Gastroesophageal sphincter (tissue), 3 donors: Measurements from ENCODE around the gene MRGPRE.
"Not testable (repeated sequence)": the region's sequence is repeated elsewhere in the genome, so short reads cannot be mapped to it uniquely, and the experiment has no call there.

Experiments used
- EP300 ChIP-seq: sonication (generic); formaldehyde crosslinking; IDR thresholded peaks from one replicate; pipeline ENCODE4 v1.6.1; 2017; ENCODE audit warnings: antibody characterized with exemption, mild to moderate bottlenecking
- POLR2A ChIP-seq, 2 donors: fragments of 450-650 bp; IDR thresholded peaks; one replicate each; pipeline ENCODE4 v1.6.1; 2017; ENCODE audit warnings: antibody characterized with exemption in 2 of 2, mild to moderate bottlenecking in 2 of 2, moderate library complexity in 1 of 2
- POLR2AphosphoS5 ChIP-seq: sonication (generic); formaldehyde crosslinking; IDR thresholded peaks from one replicate; pipeline ENCODE4 v1.6.1; 2017; ENCODE audit warnings: antibody characterized with exemption
- TF ChIP-seq, protein P1 (sequence below), 4 experiments: fragments of 200-600 bp in 2 of 4; fragments of 450-650 bp in 2 of 4; sonication (generic) in 1 of 4; IDR thresholded peaks; one replicate each; pipeline ENCODE4 v1.5.1; 2017 to 2019; ENCODE audit warnings: antibody characterized with exemption in 4 of 4, mild to moderate bottlenecking in 2 of 4, moderate library complexity in 2 of 4

DNA sequence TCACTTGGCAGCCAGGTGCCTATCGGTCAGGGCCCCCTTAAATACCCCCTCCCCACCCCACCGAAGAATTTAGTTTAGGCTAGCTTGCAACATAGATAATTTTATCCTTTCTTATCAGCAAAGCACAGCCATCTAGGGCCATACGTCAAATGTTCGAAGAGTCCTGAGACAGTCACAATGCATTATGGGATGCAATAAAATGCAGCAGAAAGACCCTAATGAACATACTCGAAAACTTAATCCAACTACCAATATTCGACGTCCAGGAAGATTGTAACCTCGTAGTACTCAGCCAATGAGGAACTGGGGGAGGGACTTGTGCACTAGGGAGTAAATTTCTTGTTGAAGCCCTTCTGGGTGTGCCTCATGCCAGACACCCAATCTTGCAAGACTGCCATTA lies 29.6 kb upstream of the MRGPRE start:
- not testable (repeated sequence) for TF ChIP-seq POLR2A (IDR thresholded peaks at IDR 0.05); EP300; POLR2AphosphoS5
- TF ChIP-seq, protein P1, sequence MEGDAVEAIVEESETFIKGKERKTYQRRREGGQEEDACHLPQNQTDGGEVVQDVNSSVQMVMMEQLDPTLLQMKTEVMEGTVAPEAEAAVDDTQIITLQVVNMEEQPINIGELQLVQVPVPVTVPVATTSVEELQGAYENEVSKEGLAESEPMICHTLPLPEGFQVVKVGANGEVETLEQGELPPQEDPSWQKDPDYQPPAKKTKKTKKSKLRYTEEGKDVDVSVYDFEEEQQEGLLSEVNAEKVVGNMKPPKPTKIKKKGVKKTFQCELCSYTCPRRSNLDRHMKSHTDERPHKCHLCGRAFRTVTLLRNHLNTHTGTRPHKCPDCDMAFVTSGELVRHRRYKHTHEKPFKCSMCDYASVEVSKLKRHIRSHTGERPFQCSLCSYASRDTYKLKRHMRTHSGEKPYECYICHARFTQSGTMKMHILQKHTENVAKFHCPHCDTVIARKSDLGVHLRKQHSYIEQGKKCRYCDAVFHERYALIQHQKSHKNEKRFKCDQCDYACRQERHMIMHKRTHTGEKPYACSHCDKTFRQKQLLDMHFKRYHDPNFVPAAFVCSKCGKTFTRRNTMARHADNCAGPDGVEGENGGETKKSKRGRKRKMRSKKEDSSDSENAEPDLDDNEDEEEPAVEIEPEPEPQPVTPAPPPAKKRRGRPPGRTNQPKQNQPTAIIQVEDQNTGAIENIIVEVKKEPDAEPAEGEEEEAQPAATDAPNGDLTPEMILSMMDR (IDR thresholded peaks at IDR 0.05) = not testable (repeated sequence)
